Activated T-helper 1 cell treated with anti-CD3 and anti-CD28 coated beads, Interleukin-12 subunit alpha, Interleukin-12 subunit beta, Interleukin-2, Interleukin-4 antibody, amounts not matched to agents 30 ng/mL and 10 ng/mL and 1 ng/mL, durations not matched to agents 14 hours and 24 hours and 36 hours (primary cell): Measurements from ENCODE around the gene COL23A1. TPM values are rescaled to one million over a fixed set of nuclear protein-coding genes. Genes with fewer than 3 reads are reported as not detected.

Experiments used
- DNase-seq: peaks from one replicate; pipeline ENCODE4 v3.0.0; 2021; ENCODE audit warnings: low spot score
- H3K27ac Mint-ChIP-seq: one replicate; pipeline ENCODE4 v1.8.0; 2021; ENCODE audit warnings: mild to moderate bottlenecking, mixed read lengths
- H3K27me3 Mint-ChIP-seq: one replicate; pipeline ENCODE4 v1.8.0; 2022; ENCODE audit warnings: mild to moderate bottlenecking, moderate library complexity, mixed read lengths; ENCODE audit not compliant: insufficient read depth
- H3K36me3 Mint-ChIP-seq: one replicate; pipeline ENCODE4 v1.8.0; 2021; ENCODE audit warnings: low read depth, mixed read lengths
- H3K4me1 Mint-ChIP-seq: one replicate; pipeline ENCODE4 v1.8.0; 2021; ENCODE audit warnings: low read depth, mixed read lengths
- H3K4me3 Mint-ChIP-seq: one replicate; pipeline ENCODE4 v1.8.0; 2021; ENCODE audit warnings: mild to moderate bottlenecking, moderate library complexity, mixed read lengths
- H3K9me3 Mint-ChIP-seq: one replicate; pipeline ENCODE4 v1.8.0; 2021; ENCODE audit warnings: mixed read lengths
- intact Hi-C: fragments of 100-400 bp; cut with micrococcal nuclease; formaldehyde crosslinking; loops from one replicate; pipeline ENCODE4 v1.15.1; 2024
- total RNA-seq: library from RNA; stranded (reverse); gene quantifications from 2 replicates; pipeline ENCODE4 v1.2.3, GENCODE V29; 2022

COL23A1 gene
- total RNA-seq, 1 donor from 2014 or later = not detected

DNA sequence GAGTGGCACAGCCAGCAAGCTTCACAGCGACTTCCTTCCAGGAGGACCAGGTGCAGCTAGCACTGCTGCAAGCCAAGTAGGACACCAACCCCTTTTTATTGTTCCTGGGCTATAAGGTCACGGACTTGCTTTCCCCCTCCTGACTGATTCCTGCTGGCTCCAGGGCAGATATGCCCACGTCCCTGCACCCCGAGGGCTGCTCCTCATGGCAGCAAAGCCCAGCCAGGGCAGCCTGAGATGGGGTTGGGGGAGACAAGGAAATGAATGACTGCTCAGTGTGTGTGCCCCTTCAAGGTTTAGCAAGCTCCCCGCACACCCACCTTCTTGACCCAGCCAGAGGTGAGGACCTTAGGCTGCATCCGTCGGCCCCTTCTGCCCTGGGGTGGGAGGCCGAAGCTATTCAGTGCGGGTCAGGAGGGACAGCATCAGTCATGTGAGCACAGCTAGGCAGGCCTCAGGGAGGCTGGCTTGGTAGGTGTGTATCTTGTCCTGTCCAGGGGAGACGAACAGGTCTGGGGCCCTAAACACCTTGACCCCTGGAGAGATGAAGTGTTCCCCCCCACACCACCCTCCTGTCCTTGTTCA, 221.4 kb downstream of the COL23A1 start:
- H3K4me1 Mint-ChIP-seq = no peaks in the 10 kb centered on the region
- H3K36me3 Mint-ChIP-seq = no peaks in the 10 kb centered on the region
- H3K4me3 Mint-ChIP-seq = no peak overlapping the region
- H3K9me3 Mint-ChIP-seq = no peaks in the 10 kb centered on the region
- no peak overlapping the region for H3K27ac Mint-ChIP-seq
- H3K27me3 Mint-ChIP-seq = no peaks in the 10 kb centered on the region
- no peak for DNase-seq
- intact Hi-C loops = no loop called here

DNA sequence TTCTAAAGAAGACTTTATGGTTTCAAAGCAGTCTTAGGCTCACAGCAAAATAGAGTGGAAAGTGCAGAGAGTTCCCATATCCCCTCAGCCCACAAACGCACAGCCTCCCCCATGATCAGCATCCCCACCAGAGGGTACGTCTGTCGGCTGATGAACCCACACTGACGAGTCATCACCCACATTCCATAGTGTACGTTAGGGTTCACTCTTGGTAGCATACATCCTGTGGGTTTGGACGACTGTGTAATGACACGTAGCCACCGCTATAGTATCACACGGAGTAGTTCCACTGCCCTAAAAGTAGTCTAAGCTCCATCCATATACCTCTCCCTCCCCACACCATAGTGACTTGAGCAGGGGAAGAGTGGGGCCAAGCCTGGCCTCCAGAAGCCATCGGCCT, 221.9 kb downstream of the COL23A1 start:
- H3K36me3 Mint-ChIP-seq = no peaks in the 10 kb centered on the region
- intact Hi-C loops = no loop called here
- H3K27ac Mint-ChIP-seq = no peak overlapping the region
- no peaks in the 10 kb centered on the region for H3K27me3 Mint-ChIP-seq
- no peaks in the 10 kb centered on the region for H3K9me3 Mint-ChIP-seq
- no peaks in the 10 kb centered on the region for H3K4me1 Mint-ChIP-seq
- DNase-seq = no peak
- no peak overlapping the region for H3K4me3 Mint-ChIP-seq

DNA sequence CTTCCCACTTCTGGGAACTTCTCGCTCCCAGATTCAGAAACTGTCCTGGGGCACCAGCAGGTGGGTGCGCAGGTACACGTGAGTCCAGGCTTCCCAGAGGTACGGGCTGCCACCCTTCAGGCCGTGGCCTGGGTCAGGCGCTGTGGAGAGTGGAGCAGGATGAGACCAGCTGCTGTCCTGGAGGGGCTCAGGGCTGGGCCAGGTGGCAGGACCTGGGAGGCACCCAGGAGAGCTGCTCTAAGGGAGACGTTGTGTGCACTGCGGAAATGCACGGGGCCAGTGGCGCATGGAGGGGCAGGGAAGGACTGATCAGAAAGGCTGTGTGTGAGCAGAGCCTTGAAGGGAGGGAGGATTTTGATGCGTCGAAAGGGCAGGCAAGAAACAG, 222.5 kb downstream of the COL23A1 start:
- intact Hi-C loops = no loop called here
- no peaks in the 10 kb centered on the region for H3K9me3 Mint-ChIP-seq
- H3K4me3 Mint-ChIP-seq = no peak overlapping the region
- no peak overlapping the region for H3K27ac Mint-ChIP-seq
- no peaks in the 10 kb centered on the region for H3K36me3 Mint-ChIP-seq
- DNase-seq = no peak
- H3K27me3 Mint-ChIP-seq = no peaks in the 10 kb centered on the region
- no peaks in the 10 kb centered on the region for H3K4me1 Mint-ChIP-seq

DNA sequence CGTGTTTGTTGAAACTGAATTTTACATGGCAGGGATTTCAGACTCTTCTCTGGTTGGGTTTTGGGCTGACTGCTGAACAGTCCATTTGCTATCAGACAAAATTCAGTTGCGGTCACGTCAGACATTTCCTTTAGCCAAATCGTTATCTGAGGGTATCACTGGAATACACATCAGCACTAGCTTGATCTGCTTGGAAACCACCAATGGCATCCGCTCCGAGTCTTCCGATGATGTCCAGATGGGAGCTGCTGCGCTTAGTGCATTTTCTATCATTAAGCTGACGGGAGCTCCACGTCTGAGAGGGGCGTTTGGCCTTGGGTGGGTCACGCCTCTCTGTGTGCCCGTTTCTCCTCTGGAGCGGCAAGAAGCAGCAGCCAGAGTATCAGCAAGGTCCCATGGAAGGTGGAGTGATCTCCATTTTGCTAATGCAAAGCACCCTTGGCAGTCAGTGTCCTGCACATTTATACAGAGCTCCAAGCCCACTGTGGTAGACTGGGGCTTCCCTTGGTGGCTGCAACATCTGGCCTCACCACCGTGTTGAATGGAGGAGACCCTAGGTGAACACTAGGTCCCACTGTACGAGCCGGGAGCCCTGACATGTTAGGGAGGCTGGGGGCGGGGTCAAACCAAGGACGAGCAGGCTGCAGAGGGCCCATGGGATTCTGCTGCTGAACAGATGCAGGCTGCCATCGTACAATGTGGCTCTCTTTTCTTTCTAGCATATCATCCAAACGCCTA, 223.0 kb downstream of the COL23A1 start:
- H3K36me3 Mint-ChIP-seq = no peaks in the 10 kb centered on the region
- no peaks in the 10 kb centered on the region for H3K4me1 Mint-ChIP-seq
- DNase-seq = no peak
- no peak overlapping the region for H3K4me3 Mint-ChIP-seq
- H3K27me3 Mint-ChIP-seq = no peaks in the 10 kb centered on the region
- no peak overlapping the region for H3K27ac Mint-ChIP-seq
- intact Hi-C loops = no loop called here
- no peaks in the 10 kb centered on the region for H3K9me3 Mint-ChIP-seq

DNA sequence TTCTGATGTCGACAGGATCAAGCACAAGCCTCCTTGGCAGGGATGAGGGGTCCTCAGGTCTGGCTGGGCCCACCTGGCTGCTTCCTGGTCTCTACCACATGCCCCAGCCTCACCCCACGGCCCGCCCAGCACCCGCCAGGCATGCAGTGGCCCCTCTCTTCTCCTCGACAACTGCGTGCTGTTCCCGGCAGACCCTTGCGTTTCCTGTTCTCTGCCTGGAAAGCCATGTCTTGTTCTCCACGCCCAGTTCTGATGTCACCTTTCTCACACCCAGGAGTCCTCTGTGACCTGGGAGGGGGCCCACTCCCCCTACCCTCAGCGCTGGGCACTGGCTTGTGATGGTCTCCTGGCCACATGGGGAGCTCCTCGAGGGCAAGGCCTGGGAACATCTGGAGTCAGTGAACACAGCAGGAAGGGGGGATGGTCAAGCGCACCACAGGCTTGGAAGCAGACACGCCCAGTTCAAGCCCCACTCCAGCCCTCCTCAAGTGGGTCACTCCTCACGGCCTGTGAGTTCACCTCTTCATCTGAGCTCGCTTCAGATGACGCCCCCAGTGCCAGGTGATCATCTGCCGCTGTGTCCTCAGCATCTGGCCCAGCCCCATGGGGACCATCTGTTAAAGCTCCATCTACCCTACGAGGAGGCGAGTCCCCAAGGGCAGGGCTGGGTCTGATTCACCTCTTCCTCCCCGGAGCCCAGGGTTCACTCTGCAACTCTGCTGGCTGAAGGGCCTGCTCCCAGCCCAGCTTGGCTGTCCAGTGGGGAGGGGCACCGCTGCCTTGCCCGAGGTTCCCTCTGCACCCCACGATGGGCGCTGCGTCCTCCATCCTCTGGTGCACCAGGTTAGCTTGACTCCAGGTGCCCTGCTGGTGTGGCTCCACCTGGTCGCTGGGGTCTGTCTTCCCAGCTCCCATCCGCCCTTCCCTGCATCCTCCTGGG, 224.4 kb downstream of the COL23A1 start:
- no peak for DNase-seq
- no peak overlapping the region for H3K27ac Mint-ChIP-seq
- no peaks in the 10 kb centered on the region for H3K9me3 Mint-ChIP-seq
- no peaks in the 10 kb centered on the region for H3K27me3 Mint-ChIP-seq
- intact Hi-C loops = no loop called here
- H3K4me1 Mint-ChIP-seq = no peaks in the 10 kb centered on the region
- H3K36me3 Mint-ChIP-seq = no peaks in the 10 kb centered on the region
- no peak overlapping the region for H3K4me3 Mint-ChIP-seq

DNA sequence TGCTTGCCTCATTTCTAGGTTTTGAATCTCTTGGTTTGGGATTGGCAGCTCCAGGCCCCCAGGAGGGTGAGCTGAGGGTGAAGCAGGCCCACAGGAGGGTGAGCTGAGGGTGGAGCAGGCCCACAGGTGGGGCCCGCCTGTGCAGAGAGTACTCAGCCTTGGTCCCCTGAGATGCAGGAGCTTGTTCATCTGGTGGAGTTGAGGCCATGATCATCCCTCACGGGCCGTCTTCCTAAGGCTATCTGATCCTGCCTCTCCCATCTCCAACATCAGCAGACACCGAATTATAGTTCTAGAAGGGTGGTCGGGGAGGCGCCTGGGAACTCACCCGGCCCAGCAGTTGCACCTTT, 225.9 kb downstream of the COL23A1 start:
- no peak for DNase-seq
- Mint-ChIP-seq H3K36me3 (no peaks in the 10 kb centered on the region), H3K4me3 (no peak overlapping the region), H3K27me3 (no peaks in the 10 kb centered on the region), H3K9me3 (no peaks in the 10 kb centered on the region), H3K4me1 (no peaks in the 10 kb centered on the region), H3K27ac (no peak overlapping the region)
- intact Hi-C loops = no loop called here

DNA sequence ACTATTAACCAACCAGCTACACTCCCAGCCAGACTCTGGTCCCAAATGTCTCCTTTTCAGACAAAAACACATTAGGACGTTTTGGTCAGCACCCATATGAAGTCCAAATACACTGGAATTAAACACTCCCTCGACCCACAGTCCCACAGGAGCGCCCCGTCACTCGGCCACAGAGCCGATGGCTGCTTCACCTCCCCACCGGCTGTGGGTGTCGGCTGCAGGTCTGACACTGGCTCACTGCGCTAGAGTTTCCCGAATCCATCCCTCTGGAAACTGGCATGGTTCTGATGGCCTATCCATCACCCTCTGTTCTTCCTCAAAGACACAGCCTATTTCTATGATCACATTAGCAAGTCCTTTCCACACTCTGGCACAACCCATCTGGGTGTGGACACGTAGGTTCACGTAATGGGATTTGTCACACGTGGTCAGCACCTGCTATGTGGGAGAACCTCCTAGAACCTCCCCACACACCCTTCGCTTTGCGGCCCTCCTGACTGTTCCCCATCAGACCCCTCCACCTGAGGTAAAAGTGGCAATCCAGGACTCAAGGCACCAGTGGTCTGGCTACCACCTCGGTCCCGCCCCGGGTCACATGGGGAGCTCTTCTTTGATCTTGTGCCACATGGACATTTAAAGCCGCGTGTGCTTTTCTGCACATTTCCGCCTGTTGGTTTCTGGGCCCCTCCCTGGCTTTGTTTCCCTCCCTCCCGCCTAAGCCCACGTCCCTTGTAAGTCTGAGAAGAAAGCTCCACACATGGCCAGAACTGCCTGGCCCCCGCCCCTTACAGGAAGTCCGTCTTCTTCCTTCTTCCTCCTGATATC, 226.5 kb downstream of the COL23A1 start:
- intact Hi-C loops = no loop called here
- DNase-seq = no peak
- H3K27ac Mint-ChIP-seq = no peak overlapping the region
- H3K27me3 Mint-ChIP-seq = no peaks in the 10 kb centered on the region
- H3K4me1 Mint-ChIP-seq = no peaks in the 10 kb centered on the region
- no peak overlapping the region for H3K4me3 Mint-ChIP-seq
- H3K36me3 Mint-ChIP-seq = no peaks in the 10 kb centered on the region
- no peaks in the 10 kb centered on the region for H3K9me3 Mint-ChIP-seq

DNA sequence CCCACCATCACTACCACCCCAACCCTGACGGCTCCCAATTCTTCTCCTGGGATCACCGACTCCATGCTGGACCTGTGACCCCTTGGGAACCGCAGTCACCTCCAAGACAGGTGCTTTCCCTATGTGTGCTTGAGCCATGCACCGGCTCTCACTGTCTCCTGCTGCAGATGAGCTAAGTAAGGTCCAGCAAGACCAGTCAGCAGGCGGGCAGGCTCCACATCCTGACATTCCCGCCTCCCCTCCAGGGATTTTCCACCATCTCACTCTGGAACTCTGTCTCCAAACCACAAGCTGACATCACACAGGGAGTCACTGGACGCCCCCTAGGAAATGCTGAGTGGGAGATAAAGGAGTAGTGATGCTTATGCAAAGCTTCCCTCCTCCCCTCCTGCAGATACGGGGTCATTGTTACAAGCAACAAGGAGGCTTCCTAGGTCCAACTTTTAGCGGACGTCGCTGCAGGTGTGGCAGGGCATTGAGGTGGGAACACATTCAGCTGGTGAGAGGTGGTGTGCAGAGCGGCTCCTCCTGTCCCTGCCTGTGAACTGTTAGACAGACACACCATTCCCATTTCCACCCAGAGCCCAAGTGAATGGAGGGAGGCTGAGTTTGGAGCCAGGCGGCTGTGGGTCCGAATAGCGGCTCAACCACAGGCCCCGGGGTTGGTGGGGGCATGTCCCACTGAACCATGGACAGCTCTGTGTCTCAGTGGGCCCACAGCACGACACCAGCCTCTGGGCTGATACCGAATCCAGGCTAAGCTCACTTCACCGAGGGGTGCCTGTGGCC, 228.3 kb downstream of the COL23A1 start:
- Mint-ChIP-seq H3K4me1 (no peaks in the 10 kb centered on the region), H3K27me3 (no peaks in the 10 kb centered on the region), H3K36me3 (no peaks in the 10 kb centered on the region), H3K9me3 (peaks cover 5% of the 10 kb centered on the region), H3K4me3 (no peak overlapping the region), H3K27ac (no peak overlapping the region)
- DNase-seq = no peak
- intact Hi-C loops = no loop called here

DNA sequence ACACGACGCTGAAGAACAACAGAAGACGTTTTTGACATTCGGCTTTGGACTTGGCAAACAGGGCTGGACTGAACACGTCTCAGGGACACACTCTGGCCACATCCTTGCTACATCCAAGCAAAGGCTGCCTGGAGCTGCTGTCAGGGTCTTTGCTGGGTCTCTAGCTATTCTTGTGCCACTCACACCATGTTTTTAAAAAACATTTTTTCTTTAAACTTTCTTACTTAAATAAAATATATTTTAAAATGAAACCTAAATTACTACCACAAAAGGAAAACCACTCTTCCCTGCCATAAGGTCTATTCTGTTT, 229.3 kb downstream of the COL23A1 start:
- peaks cover 5% of the 10 kb centered on the region for H3K9me3 Mint-ChIP-seq
- no peak overlapping the region for H3K27ac Mint-ChIP-seq
- H3K4me1 Mint-ChIP-seq = no peaks in the 10 kb centered on the region
- DNase-seq = no peak
- H3K4me3 Mint-ChIP-seq = no peak overlapping the region
- H3K27me3 Mint-ChIP-seq = peaks cover 4% of the 10 kb centered on the region
- H3K36me3 Mint-ChIP-seq = no peaks in the 10 kb centered on the region
- intact Hi-C loops = no loop called here

DNA sequence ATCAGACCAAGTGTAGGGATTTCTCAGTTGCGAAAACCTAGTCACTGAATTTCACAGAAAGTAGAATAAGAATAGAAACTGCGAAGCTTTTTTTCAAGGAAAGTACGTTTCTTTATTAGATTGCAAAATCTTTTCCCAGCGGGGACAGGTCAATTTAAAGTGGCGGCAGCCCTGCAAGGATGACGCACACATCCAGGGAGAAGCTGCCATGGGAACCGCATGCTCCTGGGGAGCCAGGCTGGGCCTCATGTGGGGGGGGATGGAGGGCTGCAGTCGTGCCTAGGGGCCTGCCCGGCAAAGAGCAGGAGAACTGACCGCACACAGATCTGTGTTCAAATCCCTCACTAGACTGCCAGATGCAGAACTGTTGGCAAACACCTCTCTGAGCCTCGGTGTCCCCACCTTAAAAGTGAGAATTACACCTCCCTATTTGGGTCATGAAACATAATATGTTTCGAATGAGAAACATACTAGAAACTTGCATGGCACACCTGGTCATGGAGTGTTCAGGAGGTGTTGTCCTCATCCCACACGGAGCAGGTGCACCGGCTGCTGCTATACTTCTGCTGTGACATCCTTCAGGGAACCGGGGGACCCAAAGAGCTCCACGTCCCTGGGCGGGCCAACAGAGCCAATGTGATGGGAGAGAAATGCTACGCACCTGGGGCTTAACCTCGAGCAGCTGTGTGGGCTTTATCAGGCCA, 229.8 kb downstream of the COL23A1 start:
- H3K36me3 Mint-ChIP-seq = no peaks in the 10 kb centered on the region
- peaks cover 5% of the 10 kb centered on the region for H3K9me3 Mint-ChIP-seq
- DNase-seq = no peak
- H3K27ac Mint-ChIP-seq = no peak overlapping the region
- H3K4me1 Mint-ChIP-seq = no peaks in the 10 kb centered on the region
- no peak overlapping the region for H3K4me3 Mint-ChIP-seq
- intact Hi-C loops = no loop called here
- peaks cover 5% of the 10 kb centered on the region for H3K27me3 Mint-ChIP-seq

DNA sequence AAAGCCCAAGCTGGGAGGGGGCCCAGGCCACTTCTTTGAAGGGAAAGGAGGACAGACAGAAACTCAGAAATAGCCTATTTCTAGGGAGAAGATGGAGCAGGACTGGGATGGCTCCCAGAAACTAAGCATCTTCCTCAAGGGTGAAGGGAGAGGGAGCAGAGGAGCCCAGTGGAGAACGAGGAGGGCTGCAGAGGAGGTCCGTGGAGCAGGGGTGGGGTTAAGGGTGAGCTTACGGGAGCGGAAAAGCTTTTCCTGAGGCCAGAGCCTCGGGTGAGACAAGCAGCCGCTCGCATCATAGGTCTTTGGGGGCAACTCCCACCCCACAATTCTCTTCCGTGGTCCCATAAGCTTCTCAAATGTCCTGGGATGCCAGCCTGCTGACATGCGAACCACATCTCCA, 230.5 kb downstream of the COL23A1 start:
- intact Hi-C loops = no loop called here
- Mint-ChIP-seq H3K9me3 (peaks cover 5% of the 10 kb centered on the region), H3K4me3 (no peak overlapping the region), H3K27me3 (peaks cover 5% of the 10 kb centered on the region), H3K36me3 (no peaks in the 10 kb centered on the region), H3K4me1 (no peaks in the 10 kb centered on the region), H3K27ac (no peak overlapping the region)
- DNase-seq = no peak

DNA sequence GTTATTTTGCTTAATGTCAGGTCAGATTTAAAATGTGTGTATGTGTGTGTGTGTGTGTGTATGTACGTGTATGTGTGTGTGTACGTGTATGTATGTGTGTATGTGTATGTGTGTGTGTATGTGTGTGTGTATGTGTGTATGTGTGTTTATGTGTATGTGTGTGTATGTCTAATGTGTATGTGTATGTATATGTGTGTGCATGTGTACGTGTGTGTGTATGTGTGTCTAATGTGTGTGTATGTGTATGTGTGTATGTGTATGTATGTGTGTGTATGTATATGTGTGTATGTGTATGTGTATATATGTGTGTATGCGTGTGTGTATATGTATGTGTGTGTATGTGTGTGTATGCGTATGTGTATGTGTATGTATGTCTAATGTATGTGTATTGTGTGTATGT, 232.5 kb downstream of the COL23A1 start:
- no peak overlapping the region for H3K4me3 Mint-ChIP-seq
- H3K9me3 Mint-ChIP-seq = peaks cover 5% of the 10 kb centered on the region
- intact Hi-C loops = no loop called here
- no peak for DNase-seq
- H3K27me3 Mint-ChIP-seq = peaks cover 5% of the 10 kb centered on the region
- H3K4me1 Mint-ChIP-seq = no peaks in the 10 kb centered on the region
- no peaks in the 10 kb centered on the region for H3K36me3 Mint-ChIP-seq
- H3K27ac Mint-ChIP-seq = no peak overlapping the region
